CD4-positive, alpha-beta T cell treated with Interleukin-15 for 1 hour (primary cell): ENCODE measurements around the gene NUPR1.
"Not testable (repeated sequence)": the region's sequence is repeated elsewhere in the genome, so short reads cannot be mapped to it uniquely, and the experiment has no call there.

Experiments
- DNase-seq: peaks from one replicate; pipeline ENCODE4 v3.0.0-alpha.2; 2020

Gene NUPR1

DNA sequence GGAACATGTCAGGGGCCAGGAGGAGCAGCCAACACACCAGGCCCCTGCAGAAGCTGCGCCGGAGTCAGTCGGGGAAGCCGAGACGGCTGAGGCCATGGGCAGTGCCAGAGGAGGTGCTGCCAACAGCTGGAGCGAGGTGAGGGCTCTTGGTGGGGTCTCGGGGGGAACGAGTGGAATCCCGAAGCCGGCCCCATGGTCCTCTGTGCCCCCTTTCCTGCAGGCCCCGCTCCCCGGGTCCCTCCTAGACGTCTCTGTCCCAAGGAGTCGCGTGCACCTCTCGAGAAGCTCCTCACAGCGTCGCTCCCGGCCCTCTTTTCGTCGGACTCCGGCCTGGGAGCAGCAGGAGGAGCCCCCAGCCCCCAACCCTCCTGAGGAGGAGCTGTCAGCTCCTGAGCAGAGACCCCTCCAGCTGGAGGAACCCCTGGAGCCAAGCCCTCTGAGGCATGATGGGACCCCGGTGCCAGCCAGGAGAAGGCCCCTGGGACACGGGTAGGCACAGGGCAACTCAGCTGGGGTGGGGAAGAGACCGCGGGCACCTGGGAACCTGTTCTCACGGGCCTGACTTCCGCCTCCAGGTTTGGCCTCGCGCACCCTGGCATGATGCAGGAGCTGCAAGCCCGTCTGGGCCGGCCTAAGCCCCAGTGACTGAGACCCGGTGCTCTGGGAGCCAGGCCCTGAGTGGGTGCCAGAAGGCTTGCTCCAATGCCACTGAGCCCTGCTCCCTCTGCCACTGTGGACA lies 40.7 kb downstream of the NUPR1 start:
- no peak for DNase-seq

DNA sequence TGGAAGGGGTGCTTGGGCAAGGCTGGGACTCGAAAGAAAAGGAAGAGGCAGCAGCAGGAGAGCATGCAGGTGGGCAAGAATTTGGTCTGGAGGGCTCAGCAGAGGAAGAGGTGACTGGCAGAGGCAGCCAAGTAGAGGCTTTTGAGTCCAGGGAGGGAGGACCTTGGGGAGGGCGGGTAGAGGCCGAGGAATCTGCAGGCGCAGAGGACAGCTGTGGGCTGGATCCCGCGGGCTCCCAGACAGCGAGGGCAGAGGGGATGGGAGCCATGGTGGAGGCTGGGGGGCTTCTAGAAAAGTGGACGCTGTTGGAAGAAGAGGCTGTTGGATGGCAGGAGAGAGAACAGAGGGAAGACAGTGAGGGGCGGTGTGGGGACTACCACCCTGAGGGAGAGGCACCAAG lies 41.4 kb downstream of the NUPR1 start:
- DNase-seq: no peak

DNA sequence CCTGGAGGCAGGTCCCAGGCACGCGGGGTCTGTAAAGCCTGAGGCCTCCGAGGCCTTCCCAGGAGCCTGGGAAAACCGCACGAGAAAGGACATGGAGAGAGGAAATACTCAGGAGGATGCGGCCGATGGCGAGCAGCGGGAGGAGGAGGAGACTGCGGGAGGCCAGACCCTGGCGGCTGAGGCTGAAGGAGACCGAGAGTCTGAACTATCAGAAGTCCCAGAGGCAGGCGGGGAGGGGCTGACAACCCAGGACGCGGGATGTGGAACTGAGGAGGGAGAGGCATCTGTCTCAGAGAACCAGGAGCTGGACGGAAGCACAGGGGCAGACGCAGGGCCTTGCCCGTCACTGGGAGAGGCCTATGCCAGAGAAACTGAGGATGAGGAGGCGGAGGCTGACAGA lies 41.9 kb downstream of the NUPR1 start:
- DNase-seq: no peak

DNA sequence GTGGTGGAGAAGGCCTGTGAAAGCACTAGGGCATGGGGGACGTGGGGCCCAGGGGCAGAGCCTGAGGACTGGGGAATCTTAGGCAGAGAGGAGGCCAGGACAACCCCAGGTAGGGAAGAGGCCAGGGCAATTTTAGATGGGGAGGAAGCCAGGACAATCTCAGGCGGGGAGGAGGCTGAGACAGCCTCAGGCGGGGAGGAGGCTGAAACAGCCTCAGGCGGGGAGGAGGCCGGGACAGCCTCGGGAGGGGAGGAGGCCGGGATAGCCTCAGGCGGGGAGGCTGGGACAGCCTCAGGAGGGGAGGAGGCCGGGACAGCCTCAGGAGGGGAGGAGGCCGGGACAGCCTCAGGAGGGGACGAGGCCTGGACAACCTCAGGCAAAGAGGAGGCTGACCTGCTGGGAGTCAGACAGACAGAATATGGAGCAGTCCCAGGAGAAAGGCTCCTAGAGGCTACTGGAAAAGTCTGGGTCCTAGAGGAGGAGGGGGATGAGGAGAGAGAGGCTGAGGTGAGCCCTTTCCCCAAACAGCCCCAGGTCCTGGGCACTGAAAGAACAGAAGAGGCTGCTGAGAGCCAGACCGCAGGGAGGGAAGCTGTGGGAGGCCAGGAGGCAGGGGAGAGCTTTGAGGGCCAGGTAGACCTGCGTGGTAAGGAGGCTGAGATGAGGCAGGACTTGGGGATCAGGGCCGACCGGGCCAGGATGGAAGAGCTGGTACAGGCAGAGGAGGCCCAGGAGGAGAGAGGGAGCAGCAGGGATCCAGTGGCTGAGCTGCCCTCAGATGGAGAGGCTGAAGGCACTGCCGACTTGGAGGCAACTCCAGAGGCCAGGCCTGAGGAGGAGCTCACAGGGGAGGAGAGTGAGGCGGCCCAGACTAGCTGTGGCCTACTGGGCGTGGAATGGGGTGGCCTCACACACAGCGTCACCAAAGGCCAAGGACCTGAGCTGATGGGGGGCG lies 42.7 kb downstream of the NUPR1 start:
- DNase-seq: no peak

DNA sequence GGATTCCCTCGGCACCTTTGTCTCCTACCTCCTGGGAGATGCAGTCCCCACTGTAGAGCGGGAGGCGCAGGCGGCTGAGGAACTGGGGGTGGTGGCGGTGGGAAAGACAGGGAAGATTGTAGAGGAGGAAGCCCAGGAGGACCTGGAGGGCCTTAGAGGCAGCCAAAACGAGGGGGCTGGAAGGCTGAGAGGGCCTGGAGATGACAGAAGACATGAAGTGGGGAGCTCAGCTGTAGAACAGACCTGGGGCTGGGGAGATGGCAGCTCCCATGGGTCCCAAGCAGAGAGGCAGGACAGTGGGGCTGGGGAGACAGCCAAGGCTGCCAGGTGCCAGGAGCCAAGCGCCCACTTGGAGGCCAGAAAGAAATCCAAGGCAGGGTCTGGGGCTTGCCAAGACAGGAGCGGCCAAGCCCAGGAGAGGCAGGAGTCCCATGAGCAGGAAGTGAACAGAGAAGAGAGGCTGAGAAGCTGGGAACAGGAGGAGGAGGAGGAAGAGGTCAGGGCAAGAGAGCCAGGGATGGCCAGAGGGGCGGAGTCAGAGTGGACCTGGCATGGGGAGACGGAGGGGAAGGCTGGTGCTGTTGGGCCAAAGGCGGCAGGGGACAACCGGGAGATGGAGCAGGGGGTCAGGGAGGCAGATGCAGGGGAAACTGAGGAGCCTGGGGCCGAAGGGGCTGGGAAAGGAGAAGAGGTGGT lies 43.5 kb downstream of the NUPR1 start:
- DNase-seq: no peak

DNA sequence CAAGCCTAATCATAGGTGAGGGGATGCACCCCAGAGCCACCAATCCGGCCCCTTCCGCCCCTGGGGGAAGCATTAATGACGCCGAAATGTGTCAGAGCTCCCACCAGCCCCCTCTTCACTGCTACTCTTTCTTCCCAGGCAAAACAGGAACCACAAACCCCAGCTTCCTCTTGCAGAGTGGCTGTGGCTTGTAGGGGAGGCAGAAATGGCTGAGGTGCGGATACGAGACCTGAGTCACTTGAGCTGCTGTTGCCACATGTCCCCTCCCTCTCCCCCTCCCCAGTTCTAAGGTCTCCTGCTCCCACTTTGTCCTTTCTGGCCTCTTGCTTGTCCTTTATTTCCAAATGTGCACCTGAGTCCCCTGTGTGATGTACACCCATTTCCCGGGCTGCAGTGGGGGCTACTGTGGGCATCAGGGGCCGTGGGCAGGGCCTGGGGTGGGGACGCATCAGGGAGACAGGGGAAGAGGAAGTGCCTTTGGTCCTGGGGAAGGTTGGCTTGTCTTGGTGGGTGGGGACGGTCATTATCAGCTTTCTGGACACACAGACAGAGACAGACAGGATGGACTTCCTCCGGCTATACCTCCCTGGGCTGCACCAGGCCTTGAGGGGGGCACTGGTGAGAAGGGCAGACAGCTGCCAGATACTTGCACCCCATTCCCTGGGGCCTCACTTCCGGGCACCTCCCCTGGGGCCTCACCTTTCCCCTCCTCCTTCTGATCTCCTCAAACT lies 44.5 kb downstream of the NUPR1 start, which contains the start of gene APOBR:
TSS of gene APOBR (plus strand) at position 523 of the 731 bp plus-strand sequence. CDS start at position 562, 39 bp downstream.
- peak; percentile 93 for DNase-seq

DNA sequence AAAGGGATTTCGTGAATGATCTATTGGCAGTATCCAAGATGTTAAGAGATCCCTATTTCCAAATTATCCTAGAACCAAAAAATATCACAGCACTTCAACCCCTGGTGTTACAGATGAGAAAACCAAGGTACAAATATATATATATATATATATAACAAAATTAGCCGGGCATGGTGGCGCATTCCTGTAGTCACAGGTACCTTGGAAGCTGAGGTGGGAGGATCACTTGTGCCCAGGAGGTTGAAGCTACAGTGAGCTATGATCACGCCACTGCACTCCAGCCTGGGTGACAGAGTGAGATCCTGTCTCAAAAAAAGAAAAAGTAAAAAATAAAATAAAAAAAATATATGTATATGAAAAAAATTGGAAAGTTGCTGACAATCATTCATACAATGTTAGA lies 46.3 kb downstream of the NUPR1 start:
- DNase-seq: no peak

DNA sequence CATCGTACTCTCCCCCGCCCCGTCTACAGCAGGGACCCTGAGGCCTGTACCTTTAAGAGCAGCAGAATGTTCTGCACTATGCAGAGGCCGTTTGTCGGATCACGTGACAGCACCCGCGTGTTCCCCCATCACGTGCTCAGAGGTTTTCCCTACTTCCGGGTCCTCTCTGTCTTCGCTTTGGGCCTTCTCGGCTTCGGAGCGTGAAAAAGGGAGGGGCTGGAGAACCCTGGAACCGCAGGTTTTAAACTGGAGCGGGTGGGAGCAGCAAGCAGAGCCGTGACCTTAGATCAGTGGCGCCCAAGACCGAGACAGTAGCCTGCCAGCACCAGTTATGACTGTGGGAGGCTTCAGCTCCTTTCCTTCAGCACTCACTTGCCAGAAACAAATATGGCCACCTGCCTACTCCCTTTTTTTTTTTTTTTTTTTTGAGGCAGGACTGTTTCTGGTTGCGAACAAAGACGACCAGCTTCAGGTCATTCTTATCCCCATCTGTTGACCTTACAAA lies 46.8 kb downstream of the NUPR1 start, which contains the start of gene CLN3:
TSS of gene CLN3 (minus strand) at position 105 of the 505 bp plus-strand sequence. CDS start 315 bp downstream, outside the sequence.
- DNase-seq: peak; percentile 92

DNA sequence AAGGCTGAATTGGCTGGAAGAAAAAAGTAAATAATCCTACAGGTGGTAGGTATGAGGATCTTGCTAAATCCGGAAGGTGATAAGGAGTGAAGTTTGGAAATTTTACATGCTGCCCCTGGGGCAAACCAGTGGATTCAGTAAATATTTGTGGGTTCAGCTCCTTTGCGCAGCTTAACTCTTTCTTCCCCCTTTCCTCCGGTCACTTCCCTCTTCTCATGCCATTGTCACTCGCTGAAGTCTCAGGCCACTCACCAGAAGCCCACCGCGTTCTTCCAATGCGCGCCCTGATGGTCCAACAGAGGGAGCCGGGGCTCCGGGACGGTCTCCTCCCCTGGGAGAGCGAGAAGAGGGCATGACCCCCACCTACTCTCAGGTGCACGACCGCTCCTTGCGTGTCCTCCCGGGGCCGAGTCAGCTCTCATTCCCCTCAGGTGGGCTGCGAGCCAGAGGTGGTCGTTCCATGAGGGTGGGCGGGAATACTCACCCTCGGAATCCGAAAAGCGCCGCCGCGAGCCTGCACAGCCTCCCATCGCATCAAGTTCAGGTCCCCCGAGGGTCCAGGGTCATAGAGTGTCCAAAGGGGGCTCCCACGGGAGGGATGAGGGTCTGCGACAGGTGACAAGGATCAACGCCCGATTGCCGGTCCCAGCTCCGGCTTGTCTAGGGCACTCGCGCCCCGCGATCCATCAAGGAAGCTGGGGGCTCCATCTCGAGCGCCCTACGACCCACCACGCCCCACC lies 47.4 kb downstream of the NUPR1 start:
- DNase-seq: no peak

DNA sequence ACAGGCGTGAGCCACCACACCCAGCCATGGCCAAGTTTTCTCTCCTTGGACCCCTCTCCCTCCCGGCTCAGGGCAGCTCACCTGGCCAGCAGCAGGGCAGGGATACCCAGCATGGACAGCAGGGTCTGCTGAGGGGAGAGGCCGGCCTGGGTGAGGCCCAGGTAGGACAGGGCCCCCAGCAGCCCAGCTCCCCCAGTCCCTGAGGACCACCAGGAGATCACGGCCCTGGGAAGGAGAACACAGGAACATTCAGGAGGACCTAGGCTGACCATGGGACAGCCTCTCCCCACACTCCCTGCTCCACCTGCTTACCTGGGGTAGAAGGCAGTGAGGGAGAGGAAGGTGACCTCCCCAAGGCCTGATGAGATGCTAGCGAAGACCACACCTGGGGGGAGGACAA lies 52.5 kb downstream of the NUPR1 start:
- DNase-seq: no peak

DNA sequence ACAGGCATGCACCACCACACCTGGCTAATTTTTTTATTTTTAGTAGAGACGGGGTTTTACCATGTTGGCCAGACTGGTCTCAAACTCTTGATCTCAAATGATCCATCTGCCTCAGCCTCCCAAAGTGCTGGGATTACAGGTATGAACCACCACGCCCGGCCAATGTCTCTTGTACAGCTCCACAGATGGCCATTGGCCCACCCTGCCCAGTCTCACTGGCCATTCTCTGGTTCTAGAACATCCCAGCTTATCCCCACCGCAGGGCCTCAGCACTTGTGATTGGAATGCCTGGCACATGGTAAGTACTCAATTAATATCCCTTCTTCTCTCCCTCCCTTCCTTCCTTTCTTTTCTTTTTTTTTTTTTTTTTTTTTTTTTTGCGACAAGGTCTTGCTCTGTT lies 55.4 kb downstream of the NUPR1 start:
- DNase-seq: not testable (repeated sequence)
